HG02840 (cell line): ENCODE results near the gene ZNF627.
A peak's percentile ranks its signal among the peaks of the same experiment; 100 is the strongest.
"Not testable (repeated sequence)": the region's sequence is repeated elsewhere in the genome, so short reads cannot be mapped to it uniquely, and the experiment has no call there.

Source experiments
- ATAC-seq: cut with Tn5 transposase; IDR thresholded peaks from one replicate; pipeline ENCODE4 v1.9.1; 2021; ENCODE audit warnings: mild to moderate bottlenecking, moderate library complexity, moderate number of reproducible peaks; ENCODE audit not compliant: unreplicated experiment, low FRiP score

The ZNF627 gene

GRCh38 chr19:11597202-11598102 lies at the start of gene ZNF627:
Gene ZNF627, plus strand, starts transcription at chr19:11597483. Its CDS starts 145 bp downstream, at chr19:11597628.
- ATAC-seq = peak; percentile 96

- no peak for ATAC-seq
These were observed 49.2 kb upstream of the ZNF627 start for GRCh38 chr19:11547929-11548700.

GRCh38 chr19:11549386-11549953 lies 47.8 kb upstream of the ZNF627 start:
- ATAC-seq = no peak

- ATAC-seq = no peak
These were observed 47.0 kb upstream of the ZNF627 start for GRCh38 chr19:11550265-11550664.

DNA sequence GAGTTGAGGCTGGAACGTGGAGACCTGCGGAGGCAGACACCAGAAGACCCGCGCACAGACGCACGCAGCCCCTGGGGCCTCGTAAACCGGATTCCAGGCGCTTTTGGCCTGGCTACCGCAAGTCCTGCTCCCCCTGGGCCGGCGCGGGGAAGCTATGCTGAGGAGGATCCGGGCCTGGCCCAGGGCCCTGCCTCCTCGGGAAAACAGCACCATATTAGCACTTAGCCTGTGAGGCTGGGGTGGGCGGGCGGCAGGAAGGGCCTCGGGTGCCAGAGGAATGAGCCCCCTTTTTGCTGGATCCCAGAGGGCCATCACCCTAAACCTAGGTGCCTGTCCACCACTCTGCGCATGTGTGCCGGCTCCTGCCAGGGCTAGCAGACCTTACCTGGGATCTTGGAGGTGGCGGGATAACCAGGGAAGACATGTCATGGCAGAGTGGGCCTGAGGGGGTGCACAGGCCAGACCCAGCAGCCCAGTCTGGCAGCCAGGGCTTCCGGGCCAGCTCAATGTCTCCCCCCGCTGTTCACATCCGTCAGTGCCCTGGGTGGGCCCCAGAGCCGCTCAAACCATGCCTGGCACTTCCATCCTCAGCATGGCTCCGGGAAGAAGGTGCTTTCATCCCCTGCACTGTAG lies 45.6 kb upstream of the ZNF627 start:
- ATAC-seq = no peak

DNA sequence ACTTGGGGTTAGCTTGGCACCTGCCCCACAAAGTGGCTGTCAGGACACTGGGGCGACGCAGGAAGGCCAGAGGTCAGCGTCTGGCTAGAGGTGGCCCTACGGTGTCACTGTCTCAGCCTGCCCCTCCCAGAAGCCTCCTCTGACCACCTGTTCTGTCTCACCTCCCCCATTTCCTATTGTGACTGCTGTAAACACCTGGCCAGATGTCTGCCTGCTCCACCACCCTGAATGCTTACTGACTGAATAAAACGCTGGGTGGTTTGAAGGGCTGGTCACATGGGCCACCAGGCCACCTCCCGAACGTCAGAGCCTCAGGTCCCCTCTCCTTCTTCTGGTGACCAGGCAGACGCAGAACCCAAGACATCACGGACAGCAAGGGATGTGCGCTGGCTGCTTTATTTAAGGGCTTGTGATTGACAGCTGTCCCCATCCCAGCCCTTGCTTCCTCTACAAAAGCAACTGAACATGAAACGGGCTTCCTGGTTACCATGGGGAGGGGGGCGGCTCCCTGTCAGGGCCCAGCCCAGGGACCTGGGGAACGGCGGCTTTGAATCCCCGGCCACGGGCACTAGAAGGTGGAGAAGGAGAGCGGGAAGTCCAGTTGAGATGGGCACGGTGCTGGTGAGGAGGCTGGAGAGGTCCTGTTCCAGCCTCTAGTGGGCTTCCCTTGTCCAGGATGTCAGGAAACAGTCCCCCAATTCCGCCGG lies 44.5 kb upstream of the ZNF627 start:
- no peak for ATAC-seq

DNA sequence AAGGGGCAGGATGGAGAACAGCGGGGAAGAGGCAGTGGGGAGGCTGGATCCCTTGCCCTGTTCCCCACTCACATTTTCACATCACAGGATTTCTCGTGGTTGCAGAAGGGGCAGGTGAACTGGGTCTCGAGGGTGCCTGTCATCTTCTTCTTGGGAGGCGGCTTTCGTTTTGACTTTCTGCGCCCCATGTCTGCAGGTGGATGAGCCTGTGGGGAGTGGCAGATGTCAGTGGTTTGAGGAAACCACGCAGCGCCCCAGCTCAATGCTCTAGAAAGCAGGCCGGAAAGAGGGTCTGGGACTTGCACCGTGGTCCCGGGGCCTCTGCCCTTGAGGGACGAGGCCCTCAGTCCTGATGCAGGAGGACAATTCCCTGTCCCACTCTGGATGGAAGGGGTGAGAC lies 43.1 kb upstream of the ZNF627 start:
- ATAC-seq = no peak

GRCh38 chr19:11555246-11555645 lies 42.0 kb upstream of the ZNF627 start:
- ATAC-seq = no peak

- ATAC-seq = no peak
These were observed 40.5 kb upstream of the ZNF627 start for GRCh38 chr19:11556634-11557420.

DNA sequence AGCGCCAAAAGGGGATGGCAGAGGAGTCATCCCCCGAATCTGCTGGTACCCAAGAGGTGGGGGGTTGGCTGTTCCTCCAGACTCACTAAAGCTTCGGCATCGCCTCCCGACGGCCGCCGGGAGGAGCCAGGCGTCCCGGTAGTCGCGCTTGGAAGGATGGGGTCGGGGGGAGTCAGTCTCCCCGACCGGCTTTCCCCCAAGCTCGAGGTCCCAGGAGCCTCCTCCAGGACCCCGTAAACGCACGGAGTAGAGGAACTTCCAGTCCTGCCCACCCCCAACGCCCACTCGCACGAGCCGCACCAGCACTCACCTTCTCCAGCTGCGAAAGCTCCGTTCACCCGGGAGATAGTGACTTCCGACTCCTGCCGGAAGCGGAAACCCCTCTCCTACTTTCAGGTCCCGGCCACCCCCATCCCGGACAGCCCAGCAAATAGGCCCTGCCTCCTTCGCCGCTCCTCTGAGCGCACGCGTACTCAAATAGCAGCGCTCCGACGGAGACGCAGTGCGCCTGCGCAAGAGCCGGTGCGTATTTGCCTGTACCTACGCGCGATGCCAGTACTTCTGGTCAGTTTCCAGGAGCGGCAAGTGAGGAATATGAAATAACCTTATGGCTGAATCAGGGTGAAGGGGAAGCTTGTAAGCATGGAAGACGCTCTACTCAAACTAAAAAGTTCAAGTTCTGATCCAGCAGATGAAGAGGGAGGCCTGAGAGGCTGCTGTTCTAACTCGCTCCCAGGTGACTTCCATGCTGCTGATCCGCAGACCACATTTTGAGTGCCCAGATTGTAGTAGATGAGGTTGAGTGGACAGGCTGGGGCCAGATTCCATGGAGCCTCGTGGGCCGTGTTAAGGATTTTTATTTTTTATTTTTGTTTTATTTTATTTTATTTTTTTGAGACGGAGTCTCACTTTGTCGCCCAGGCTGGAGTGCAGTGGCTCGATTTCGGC lies 38.1 kb upstream of the ZNF627 start, which contains the start of gene ELOF1:
ELOF1 (minus strand) TSS at position 350 of the 948 bp plus-strand sequence. CDS start 4,883 bp downstream, outside the sequence.
- ATAC-seq = peak; percentile 84

GRCh38 chr19:11560404-11561051 lies 36.8 kb upstream of the ZNF627 start:
- no peak for ATAC-seq

- ATAC-seq = no peak
These were observed 33.8 kb upstream of the ZNF627 start for GRCh38 chr19:11563532-11563931.

DNA sequence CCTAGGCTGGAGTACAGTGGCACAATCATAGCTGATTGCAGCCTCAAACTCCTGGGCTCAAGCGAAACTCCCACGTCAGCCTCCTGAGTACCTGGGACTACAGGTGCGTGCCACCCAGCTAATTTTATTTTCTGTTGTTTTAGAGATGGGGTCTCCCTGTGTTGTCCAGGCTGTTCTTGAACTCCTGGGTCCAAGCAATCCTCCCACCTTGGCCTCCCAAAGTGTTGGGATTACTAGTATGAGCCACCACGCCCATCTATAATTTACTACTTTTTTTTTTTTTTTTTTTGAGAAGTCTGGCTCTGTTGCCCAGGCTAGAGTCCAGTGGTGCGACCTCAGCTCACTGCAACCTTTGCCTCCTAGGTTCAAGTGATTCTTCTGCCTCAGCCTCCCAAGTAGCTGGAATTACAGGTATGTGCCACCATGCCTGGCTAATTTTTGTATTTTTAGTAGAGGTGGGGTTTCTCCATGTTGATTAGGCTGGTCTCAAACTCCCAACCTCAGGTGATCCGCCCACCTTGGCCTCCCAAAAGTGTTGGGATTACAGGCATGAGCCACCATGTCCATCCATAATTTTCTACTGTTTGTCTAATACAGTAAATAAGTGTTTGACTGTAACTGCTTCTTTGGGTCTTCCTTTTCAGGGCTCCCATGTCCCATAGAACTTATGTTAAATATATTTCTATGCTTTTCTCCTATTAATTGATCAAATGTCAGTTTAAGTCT lies 33.0 kb upstream of the ZNF627 start:
- ATAC-seq = not testable (repeated sequence)

DNA sequence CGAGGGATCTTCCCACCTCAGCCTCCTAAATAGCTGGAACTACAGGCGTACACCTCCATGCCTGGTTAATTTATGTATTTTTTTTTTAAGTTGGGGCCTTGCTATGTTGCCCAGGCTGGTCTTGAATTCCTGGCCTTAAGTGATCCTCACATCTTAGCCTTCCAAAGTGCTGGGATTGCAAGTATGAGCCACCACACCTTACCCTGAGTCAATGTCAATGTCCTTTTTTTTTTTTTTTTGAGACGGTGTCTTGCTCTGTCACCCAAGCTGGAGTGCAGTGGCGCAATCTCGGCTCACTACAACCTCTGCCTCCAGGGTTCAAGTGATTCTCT lies 31.7 kb upstream of the ZNF627 start:
- ATAC-seq = not testable (repeated sequence)

DNA sequence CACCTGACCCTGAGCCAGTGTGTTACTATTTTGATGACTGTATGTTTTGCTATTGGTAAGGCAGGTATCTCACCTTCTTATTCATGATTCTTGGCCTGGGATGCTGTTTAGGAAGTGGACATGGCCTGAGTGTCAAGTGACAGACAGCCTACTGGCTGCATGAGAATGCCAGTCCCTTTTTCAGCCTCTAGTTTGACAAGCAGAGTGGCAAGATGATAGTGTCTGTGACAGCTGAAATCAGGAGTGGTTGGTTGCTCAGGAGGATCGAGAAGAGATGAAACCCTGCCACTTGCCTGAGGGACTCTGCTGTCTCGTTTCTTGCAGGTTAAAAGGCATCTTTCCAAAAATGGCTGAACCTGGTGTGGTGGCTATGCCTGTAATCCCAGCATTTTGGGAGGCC lies 31.1 kb upstream of the ZNF627 start:
- no peak for ATAC-seq

DNA sequence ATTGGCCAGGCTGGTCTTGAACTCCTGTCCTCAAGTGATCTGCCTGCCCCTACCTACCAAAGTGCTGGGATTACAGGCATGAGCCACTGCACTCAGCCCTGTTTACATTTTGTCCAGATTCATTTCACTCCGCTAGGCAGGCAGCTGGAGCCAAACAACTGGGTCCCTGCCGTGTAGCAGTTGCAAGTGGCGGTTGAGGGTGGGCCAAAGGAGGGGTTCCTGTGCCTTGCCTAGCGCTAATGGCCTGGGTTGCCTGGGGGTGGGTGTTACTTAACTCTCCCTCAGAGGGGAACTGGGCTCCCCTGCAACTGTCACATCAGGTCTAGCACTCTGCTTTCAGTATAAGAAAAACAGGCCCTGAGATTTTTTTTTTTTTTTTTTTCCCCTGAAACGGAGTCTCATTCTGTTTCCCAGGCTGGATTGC lies 27.2 kb upstream of the ZNF627 start:
- ATAC-seq = no peak

GRCh38 chr19:11573354-11573753 lies 23.9 kb upstream of the ZNF627 start:
- ATAC-seq = not testable (repeated sequence)
